GM12878 (cell line): ENCODE results near the gene KDM6A.

ENCODE experiments used
- KDM1A ChIP-seq: fragments of 200-600 bp; sonication (generic); IDR thresholded peaks from 2 replicates; pipeline ENCODE4 v1.6.1; 2016; ENCODE audit warnings: borderline replicate concordance
- TF ChIP-seq, protein P1 (sequence below), 3 experiments: IDR thresholded peaks in 2 of 3; conservative IDR thresholded peaks in 1 of 3; 2 replicates each; pipeline ENCODE4 v1.5.1; 2011; ENCODE audit warnings: low read depth in 3 of 3, low read length in 3 of 3, mild to moderate bottlenecking in 3 of 3, control low read depth in 2 of 3, moderate library complexity in 2 of 3, inconsistent platforms in 1 of 3, mixed read lengths in 1 of 3; ENCODE audit not compliant: control insufficient read depth in 2 of 3, insufficient read depth in 1 of 3; ENCODE audit errors: extremely low read depth in 1 of 3
- TF ChIP-seq, protein P2 (sequence below): IDR thresholded peaks from 2 replicates; pipeline ENCODE4 v1.6.1; 2012; ENCODE audit warnings: mild to moderate bottlenecking, low read depth, low read length
- TF ChIP-seq, protein P3 (sequence below): fragments of 450-650 bp; IDR thresholded peaks from 2 replicates; pipeline ENCODE4 v1.6.1; 2017; ENCODE audit warnings: mild to moderate bottlenecking

DNA sequence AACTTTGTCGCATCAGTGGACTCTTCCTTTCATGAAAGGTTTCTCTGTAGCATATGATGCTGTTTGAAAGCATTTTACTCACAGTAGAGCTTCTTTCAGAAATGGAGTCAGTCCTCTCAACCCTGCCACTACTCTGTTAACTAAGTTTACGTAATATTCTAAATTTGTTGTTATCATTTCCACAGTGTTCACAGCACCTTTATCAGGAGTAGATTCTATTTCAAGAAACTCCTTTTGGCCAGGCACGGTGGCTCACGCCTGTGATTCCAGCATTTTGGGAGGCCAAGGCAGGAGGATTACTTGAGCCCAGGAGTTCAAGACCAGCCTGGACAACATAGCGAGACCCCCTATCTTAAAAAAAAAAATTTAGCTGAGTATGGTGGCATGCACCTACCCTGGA, 90.0 kb downstream of the KDM6A start:
- TF ChIP-seq, protein P1, sequence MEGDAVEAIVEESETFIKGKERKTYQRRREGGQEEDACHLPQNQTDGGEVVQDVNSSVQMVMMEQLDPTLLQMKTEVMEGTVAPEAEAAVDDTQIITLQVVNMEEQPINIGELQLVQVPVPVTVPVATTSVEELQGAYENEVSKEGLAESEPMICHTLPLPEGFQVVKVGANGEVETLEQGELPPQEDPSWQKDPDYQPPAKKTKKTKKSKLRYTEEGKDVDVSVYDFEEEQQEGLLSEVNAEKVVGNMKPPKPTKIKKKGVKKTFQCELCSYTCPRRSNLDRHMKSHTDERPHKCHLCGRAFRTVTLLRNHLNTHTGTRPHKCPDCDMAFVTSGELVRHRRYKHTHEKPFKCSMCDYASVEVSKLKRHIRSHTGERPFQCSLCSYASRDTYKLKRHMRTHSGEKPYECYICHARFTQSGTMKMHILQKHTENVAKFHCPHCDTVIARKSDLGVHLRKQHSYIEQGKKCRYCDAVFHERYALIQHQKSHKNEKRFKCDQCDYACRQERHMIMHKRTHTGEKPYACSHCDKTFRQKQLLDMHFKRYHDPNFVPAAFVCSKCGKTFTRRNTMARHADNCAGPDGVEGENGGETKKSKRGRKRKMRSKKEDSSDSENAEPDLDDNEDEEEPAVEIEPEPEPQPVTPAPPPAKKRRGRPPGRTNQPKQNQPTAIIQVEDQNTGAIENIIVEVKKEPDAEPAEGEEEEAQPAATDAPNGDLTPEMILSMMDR (IDR thresholded peaks at IDR 0.05 in 2 of 3, conservative IDR thresholded peaks at IDR 0.05 in 1 of 3; ENCODE audit: control insufficient read depth in 2 of 3, extremely low read depth in 1 of 3, insufficient read depth in 1 of 3, low read depth in 3 of 3, low read length in 3 of 3): no peak
- TF ChIP-seq, protein P2, sequence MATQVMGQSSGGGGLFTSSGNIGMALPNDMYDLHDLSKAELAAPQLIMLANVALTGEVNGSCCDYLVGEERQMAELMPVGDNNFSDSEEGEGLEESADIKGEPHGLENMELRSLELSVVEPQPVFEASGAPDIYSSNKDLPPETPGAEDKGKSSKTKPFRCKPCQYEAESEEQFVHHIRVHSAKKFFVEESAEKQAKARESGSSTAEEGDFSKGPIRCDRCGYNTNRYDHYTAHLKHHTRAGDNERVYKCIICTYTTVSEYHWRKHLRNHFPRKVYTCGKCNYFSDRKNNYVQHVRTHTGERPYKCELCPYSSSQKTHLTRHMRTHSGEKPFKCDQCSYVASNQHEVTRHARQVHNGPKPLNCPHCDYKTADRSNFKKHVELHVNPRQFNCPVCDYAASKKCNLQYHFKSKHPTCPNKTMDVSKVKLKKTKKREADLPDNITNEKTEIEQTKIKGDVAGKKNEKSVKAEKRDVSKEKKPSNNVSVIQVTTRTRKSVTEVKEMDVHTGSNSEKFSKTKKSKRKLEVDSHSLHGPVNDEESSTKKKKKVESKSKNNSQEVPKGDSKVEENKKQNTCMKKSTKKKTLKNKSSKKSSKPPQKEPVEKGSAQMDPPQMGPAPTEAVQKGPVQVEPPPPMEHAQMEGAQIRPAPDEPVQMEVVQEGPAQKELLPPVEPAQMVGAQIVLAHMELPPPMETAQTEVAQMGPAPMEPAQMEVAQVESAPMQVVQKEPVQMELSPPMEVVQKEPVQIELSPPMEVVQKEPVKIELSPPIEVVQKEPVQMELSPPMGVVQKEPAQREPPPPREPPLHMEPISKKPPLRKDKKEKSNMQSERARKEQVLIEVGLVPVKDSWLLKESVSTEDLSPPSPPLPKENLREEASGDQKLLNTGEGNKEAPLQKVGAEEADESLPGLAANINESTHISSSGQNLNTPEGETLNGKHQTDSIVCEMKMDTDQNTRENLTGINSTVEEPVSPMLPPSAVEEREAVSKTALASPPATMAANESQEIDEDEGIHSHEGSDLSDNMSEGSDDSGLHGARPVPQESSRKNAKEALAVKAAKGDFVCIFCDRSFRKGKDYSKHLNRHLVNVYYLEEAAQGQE: no peak
- no peak for TF ChIP-seq KDM1A
- TF ChIP-seq, protein P3, sequence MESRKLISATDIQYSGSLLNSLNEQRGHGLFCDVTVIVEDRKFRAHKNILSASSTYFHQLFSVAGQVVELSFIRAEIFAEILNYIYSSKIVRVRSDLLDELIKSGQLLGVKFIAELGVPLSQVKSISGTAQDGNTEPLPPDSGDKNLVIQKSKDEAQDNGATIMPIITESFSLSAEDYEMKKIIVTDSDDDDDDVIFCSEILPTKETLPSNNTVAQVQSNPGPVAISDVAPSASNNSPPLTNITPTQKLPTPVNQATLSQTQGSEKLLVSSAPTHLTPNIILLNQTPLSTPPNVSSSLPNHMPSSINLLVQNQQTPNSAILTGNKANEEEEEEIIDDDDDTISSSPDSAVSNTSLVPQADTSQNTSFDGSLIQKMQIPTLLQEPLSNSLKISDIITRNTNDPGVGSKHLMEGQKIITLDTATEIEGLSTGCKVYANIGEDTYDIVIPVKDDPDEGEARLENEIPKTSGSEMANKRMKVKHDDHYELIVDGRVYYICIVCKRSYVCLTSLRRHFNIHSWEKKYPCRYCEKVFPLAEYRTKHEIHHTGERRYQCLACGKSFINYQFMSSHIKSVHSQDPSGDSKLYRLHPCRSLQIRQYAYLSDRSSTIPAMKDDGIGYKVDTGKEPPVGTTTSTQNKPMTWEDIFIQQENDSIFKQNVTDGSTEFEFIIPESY: no peak
